Lung (tissue), 12 donors: ENCODE measurements around the gene ALLC. TPM values are rescaled to one million over a fixed set of nuclear protein-coding genes. Genes with fewer than 3 reads are reported as not detected.

Experiments
- ATAC-seq: fragments of 200-7000 bp; cut with Tn5 transposase; one replicate; pipeline ENCODE4 v1.9.1; 2020; ENCODE audit warnings: moderate number of reproducible peaks; ENCODE audit not compliant: insufficient read depth, low FRiP score
- DNase-seq, 3 donors: peaks; one replicate each; pipeline ENCODE4 v3.0.0-alpha.2; 2013 to 2017
- H3K27ac ChIP-seq, 2 donors: one replicate each; pipeline ENCODE4 v1.5.1; 2013; ENCODE audit warnings: mild to moderate bottlenecking in 2 of 2, moderate library complexity in 2 of 2, control low read depth in 1 of 2, inconsistent platforms in 1 of 2, low read depth in 1 of 2, low read length in 1 of 2
- H3K27me3 ChIP-seq, 3 donors: one replicate each; pipeline ENCODE4 v1.5.1; 2013; ENCODE audit warnings: low read length in 2 of 3; ENCODE audit not compliant: control insufficient read depth in 3 of 3, insufficient read depth in 3 of 3
- H3K36me3 ChIP-seq, 4 donors: one replicate each; pipeline ENCODE4 v1.5.1; 2013; ENCODE audit warnings: low read length in 4 of 4, mild to moderate bottlenecking in 1 of 4, moderate library complexity in 1 of 4; ENCODE audit not compliant: control insufficient read depth in 4 of 4, insufficient read depth in 4 of 4
- H3K4me1 ChIP-seq, 5 donors: one replicate each; pipeline ENCODE4 v1.5.1; 2013; ENCODE audit warnings: low read length in 5 of 5, mild to moderate bottlenecking in 2 of 5, moderate library complexity in 1 of 5; ENCODE audit not compliant: control insufficient read depth in 5 of 5, insufficient read depth in 5 of 5
- H3K4me3 ChIP-seq: one replicate; pipeline ENCODE4 v1.5.1; 2013; ENCODE audit warnings: mild to moderate bottlenecking, control low read depth, moderate library complexity
- H3K9ac ChIP-seq, 2 donors: one replicate each; pipeline ENCODE4 v1.5.1; 2013; ENCODE audit warnings: low read length in 2 of 2, control low read depth in 1 of 2; ENCODE audit not compliant: insufficient read depth in 1 of 2
- H3K9me3 ChIP-seq, 4 donors: one replicate each; pipeline ENCODE4 v1.5.1; 2013; ENCODE audit warnings: low read length in 3 of 4, mild to moderate bottlenecking in 1 of 4, moderate library complexity in 1 of 4; ENCODE audit not compliant: control insufficient read depth in 4 of 4, insufficient read depth in 3 of 4
- WGBS, 2 donors: extraction: QIAGEN DNeasy Blood & Tissue Kit; methylation state at CpG; one replicate each; pipeline ENCODE4 v1.1.7; 2013; 5-methylcytosine and 5-hydroxymethylcytosine counted together
- polyA plus RNA-seq, 2 donors: library from polyadenylated mRNA; stranded (reverse); fragments of 200-250 nt; gene quantifications; one replicate each; pipeline ENCODE4 v1.2.1, GENCODE V29; 2013
- total RNA-seq, 2 donors: library from RNA; depleted of rRNA in 1 of 2; stranded (reverse); fragments of >200 nt in 1 of 2; gene quantifications; one replicate each; pipeline ENCODE4 v1.2.1, GENCODE V29; 2014 to 2021
- TF ChIP-seq, protein P1 (sequence below): IDR thresholded peaks from 2 replicates; pipeline ENCODE4 v1.5.1; 2012; ENCODE audit warnings: mild to moderate bottlenecking; ENCODE audit errors: control extremely low read depth, extremely low read depth
- donor health status: control.
- donor health status: control.
- donor health status: Bipolar disorder and iron deficiency.
- donor health status: healthy.
- donor health status: DM: yes; HTN: yes; CAD: no.

Gene ALLC
- total and polyA plus RNA-seq, 4 donors: 0.06 TPM; not detected in 3

DNA sequence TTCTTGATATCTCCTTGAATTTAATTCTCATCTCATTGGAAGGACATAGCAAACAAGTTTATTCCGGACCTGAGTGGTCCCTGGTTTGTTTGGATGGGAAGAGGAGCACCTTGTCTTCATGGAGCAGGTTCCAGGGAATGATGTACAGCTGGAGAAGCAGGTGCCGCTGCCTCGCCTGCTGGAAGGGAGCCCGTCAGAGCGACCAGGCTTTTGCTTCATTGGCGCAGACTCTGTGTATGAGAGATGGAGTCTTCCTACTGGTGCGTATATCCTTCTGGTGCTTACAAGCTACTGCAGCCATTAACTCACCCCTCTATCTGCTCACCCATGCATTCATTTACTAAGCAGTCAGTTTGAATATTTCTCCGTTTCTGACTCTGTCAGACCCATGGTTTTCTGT lies 11.6 kb upstream of the ALLC start:
- 92 to 95% methylated on average over 8 of the region's 8 CpGs for WGBS, 2 donors
- Histone ChIP-seq H3K27ac (no peak overlapping the region), H3K9ac (no peak overlapping the region), H3K4me3 (no peak overlapping the region), H3K36me3 (no peaks in the 10 kb centered on the region), H3K9me3 (no peaks in the 10 kb centered on the region), H3K4me1 (peaks cover 0 to 16% (median 0%) of the 10 kb centered on the region in 5 donors), H3K27me3 (no peaks in the 10 kb centered on the region)
- ATAC-seq: no peak
- no peak for DNase-seq
- TF ChIP-seq, protein P1, sequence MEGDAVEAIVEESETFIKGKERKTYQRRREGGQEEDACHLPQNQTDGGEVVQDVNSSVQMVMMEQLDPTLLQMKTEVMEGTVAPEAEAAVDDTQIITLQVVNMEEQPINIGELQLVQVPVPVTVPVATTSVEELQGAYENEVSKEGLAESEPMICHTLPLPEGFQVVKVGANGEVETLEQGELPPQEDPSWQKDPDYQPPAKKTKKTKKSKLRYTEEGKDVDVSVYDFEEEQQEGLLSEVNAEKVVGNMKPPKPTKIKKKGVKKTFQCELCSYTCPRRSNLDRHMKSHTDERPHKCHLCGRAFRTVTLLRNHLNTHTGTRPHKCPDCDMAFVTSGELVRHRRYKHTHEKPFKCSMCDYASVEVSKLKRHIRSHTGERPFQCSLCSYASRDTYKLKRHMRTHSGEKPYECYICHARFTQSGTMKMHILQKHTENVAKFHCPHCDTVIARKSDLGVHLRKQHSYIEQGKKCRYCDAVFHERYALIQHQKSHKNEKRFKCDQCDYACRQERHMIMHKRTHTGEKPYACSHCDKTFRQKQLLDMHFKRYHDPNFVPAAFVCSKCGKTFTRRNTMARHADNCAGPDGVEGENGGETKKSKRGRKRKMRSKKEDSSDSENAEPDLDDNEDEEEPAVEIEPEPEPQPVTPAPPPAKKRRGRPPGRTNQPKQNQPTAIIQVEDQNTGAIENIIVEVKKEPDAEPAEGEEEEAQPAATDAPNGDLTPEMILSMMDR: no peak

DNA sequence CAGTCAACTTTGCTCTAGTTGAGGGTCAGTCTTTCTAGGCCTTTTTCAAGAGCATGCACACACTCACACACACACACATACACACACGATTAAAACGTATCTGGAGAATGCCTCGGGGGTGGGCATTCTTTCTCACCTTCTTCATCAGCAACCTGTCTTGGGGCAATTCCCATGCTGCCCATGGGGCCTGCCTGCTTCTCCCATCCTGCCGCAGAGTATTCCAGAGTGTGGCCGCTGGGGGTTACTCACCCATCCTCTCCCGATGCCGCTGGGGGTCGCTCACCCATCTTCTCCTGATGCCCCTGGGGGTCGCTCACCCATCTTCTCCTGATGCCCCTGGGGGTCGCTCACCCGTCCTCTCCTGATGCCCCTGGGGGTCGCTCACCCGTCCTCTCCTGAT lies 10.8 kb upstream of the ALLC start:
- H3K9me3 ChIP-seq: no peaks in the 10 kb centered on the region
- no peak for DNase-seq
- TF ChIP-seq, protein P1: no peak
- H3K27me3 ChIP-seq: no peaks in the 10 kb centered on the region
- H3K4me3 ChIP-seq: no peak overlapping the region
- peaks cover 0 to 24% (median 2%) of the 10 kb centered on the region in 5 donors for H3K4me1 ChIP-seq
- no peak overlapping the region for H3K9ac ChIP-seq
- H3K27ac ChIP-seq: no peak overlapping the region
- WGBS, 2 donors: 83 to 84% methylated on average over 13 of the region's 13 CpGs
- no peak for ATAC-seq
- H3K36me3 ChIP-seq: no peaks in the 10 kb centered on the region

DNA sequence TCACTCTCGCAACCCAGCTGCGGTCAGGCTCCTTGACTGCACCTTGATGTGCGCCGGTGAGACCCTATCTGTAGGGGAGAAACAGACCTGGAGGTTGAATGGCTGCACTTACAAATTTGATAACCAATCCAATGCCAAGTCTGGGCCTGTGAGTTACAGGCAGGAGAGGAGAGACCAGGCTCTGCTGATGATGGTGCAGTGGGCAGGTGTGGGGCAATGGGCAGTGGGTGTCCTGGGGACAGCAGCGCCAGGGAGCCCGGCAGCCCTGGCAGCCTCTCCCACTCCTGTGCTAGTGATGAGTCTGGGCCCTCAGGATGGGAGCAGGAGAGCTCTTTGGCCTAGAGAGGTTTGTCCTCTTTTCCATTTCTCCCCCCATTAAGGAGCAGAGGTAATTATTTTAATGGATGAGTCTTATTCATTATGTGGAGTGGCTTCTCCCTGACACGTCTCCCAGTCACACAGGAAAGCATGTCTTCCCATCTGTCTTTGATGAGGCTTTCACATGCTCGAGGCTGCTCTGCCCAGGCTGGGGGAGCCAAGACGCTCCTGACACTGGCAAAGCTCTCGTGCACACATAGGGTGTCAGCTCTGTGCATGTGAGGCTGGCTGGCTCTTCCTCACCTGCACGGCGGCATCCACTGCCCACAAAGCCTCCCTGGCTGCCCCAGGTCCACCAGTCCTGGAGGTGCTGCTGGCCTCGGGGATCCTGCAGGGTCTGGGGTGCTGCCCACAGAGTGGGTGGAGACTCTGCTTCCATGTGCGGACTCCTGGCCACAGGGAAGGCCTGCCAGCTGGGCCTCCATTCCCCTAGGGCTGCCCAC lies 10.0 kb upstream of the ALLC start:
- no peak overlapping the region for H3K9ac ChIP-seq
- H3K4me3 ChIP-seq: no peak overlapping the region
- no peak for DNase-seq
- WGBS, 2 donors: 89 to 92% methylated on average over 14 of the region's 14 CpGs
- H3K4me1 ChIP-seq: peaks cover 0 to 24% (median 2%) of the 10 kb centered on the region in 5 donors
- TF ChIP-seq, protein P1: no peak
- no peaks in the 10 kb centered on the region for H3K36me3 ChIP-seq
- ATAC-seq: no peak
- no peaks in the 10 kb centered on the region for H3K27me3 ChIP-seq
- no peaks in the 10 kb centered on the region for H3K9me3 ChIP-seq
- H3K27ac ChIP-seq: no peak overlapping the region
